ENCODE measurements around the gene TANK.

DNA sequence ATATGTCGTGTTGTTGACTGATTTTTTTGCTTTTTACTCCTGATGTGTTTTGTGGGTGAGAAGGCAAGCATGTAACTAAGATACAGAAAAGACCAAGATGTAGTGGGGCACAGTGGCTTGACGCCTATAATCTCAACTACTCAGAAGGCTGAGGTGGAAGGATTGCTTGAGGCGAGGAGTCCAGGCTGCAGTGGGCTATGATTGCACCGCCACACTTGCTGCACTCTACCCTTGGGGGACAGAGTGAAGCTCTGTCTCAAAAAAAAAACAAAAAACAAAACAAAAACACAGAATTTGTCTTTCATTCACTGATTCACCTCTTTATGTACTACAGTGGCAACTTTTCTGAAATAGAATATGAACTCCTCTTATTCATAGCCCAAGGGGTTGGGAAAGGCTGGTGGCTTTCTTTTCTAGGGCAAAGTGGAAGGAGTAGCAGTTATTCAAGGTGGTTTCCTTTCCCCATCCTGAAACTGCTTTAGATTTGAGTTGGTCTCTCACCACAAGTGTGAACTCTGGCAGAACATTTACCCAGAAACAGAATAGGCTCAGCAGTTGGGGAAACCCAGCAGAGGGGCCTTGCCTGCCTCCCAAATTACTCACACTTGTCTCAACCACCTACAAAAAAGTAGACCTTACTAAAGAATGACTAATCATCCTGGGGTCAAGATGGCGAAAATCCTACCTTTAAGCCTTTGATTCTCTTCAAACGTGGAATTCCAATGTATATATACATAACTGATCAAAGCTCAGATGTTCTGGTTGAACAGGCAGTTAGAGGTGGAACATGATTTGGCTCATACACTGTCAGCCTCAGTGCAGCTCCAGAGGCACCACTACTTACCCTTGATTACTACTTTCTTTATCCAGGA is 6.5 kb downstream of the TANK start:
- TF ChIP-seq EZH2 (IDR thresholded peaks at IDR 0.05), result no peak
- TF ChIP-seq POLR2AphosphoS5 (IDR thresholded peaks at IDR 0.05; ENCODE audit: borderline replicate concordance, low read depth, low read length), result no peak

Measured in SK-N-MC (cell line).